ENCODE measurements around the gene DLGAP1. TPM values are rescaled to one million over a fixed set of nuclear protein-coding genes. Genes with fewer than 3 reads are reported as not detected.

The DLGAP1 gene
- total RNA-seq, 2 experiments from 2014 or later: 0.31 to 0.36 TPM

DNA sequence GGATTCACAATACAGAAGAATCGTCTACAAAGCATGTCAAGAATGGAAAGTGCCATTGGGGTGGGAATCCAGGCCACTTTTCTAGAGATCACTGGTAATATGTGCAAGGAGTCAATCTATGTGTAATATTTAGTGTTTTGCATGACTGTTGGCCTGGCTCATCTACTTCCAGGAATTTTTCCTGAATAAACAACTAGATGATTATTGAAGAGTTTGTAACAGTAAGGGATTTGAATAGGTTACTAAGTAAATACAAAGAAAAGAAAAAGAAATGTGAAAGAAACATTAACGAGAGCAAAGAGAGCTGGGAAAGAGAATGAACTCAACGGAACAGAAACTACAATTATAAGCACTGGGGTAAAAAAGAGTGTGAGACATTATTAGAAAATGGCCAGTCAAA, 599.1 kb downstream of the DLGAP1 start:
- Histone ChIP-seq H3K9me3 (ENCODE audit: control insufficient read depth in 1 of 2, insufficient read depth in 1 of 2, low read length in 2 of 2) (no peaks in the 10 kb centered on the region), H3K27ac (ENCODE audit: low read depth in 1 of 2, low read length in 2 of 2) (no peak overlapping the region), H3K4me1 (ENCODE audit: insufficient read depth, low read length) (no peaks in the 10 kb centered on the region), H3K36me3 (ENCODE audit: insufficient read depth, low read length) (no peaks in the 10 kb centered on the region), H3K27me3 (ENCODE audit: control insufficient read depth in 1 of 2, insufficient read depth in 2 of 2, low read length in 2 of 2) (no peaks in the 10 kb centered on the region), H3K4me3 (ENCODE audit: low read length) (no peak overlapping the region)
- no peaks in the 10 kb centered on the region for H3K27me3 Mint-ChIP-seq
- H3K36me3 Mint-ChIP-seq (ENCODE audit: low read depth): no peaks in the 10 kb centered on the region
- peaks cover 3% of the 10 kb centered on the region for H3K9me3 Mint-ChIP-seq
- no peak for DNase-seq
- ChIA-PET CTCF (no interaction called here), POLR2A (no interaction called here)
- H3K4me3 Mint-ChIP-seq: no peak overlapping the region
- intact Hi-C loops (cut with DNase I, micrococcal nuclease): no loop called here
- no peak overlapping the region for H3K27ac Mint-ChIP-seq
- no peak for ATAC-seq (ENCODE audit: poor library complexity)
- TF ChIP-seq CTCF (IDR thresholded peaks at IDR 0.05): no peak
- no peaks in the 10 kb centered on the region for H3K4me1 Mint-ChIP-seq (ENCODE audit: low read depth)

GRCh38 chr18:3852321-3852720, 602.8 kb downstream of the DLGAP1 start:
- CTCF ChIA-PET: no interaction called here

GRCh38 chr18:3851159-3851558, 603.9 kb downstream of the DLGAP1 start:
- Histone ChIP-seq H3K9me3 (ENCODE audit: control insufficient read depth in 1 of 2, insufficient read depth in 1 of 2, low read length in 2 of 2) (no peaks in the 10 kb centered on the region), H3K36me3 (ENCODE audit: insufficient read depth, low read length) (no peaks in the 10 kb centered on the region), H3K27me3 (ENCODE audit: control insufficient read depth in 1 of 2, insufficient read depth in 2 of 2, low read length in 2 of 2) (no peaks in the 10 kb centered on the region), H3K4me1 (ENCODE audit: insufficient read depth, low read length) (no peaks in the 10 kb centered on the region), H3K4me3 (ENCODE audit: low read length) (no peak overlapping the region), H3K27ac (ENCODE audit: low read depth in 1 of 2, low read length in 2 of 2) (no peak overlapping the region)
- ChIA-PET POLR2A (no interaction called here), CTCF (no interaction called here)
- H3K27me3 Mint-ChIP-seq: peaks cover 12% of the 10 kb centered on the region
- H3K4me1 Mint-ChIP-seq (ENCODE audit: low read depth): no peaks in the 10 kb centered on the region
- ATAC-seq (ENCODE audit: poor library complexity) (no peak), DNase-seq (no peak)
- no peak overlapping the region for H3K4me3 Mint-ChIP-seq
- peaks cover 3% of the 10 kb centered on the region for H3K9me3 Mint-ChIP-seq
- TF ChIP-seq CTCF (IDR thresholded peaks at IDR 0.05): no peak
- no peaks in the 10 kb centered on the region for H3K36me3 Mint-ChIP-seq (ENCODE audit: low read depth)
- intact Hi-C loops (cut with DNase I, micrococcal nuclease): no loop called here
- no peak overlapping the region for H3K27ac Mint-ChIP-seq

More at GRCh38 chr18:3852321-3852720, 602.8 kb downstream of the DLGAP1 start:
- Mint-ChIP-seq H3K4me1 (ENCODE audit: low read depth) (no peaks in the 10 kb centered on the region), H3K4me3 (no peak overlapping the region), H3K36me3 (ENCODE audit: low read depth) (no peaks in the 10 kb centered on the region), H3K27ac (no peak overlapping the region), H3K27me3 (peaks cover 9% of the 10 kb centered on the region), H3K9me3 (peaks cover 3% of the 10 kb centered on the region)
- Histone ChIP-seq H3K36me3 (ENCODE audit: insufficient read depth, low read length) (no peaks in the 10 kb centered on the region), H3K27ac (ENCODE audit: low read depth in 1 of 2, low read length in 2 of 2) (no peak overlapping the region), H3K4me3 (ENCODE audit: low read length) (no peak overlapping the region), H3K27me3 (ENCODE audit: control insufficient read depth in 1 of 2, insufficient read depth in 2 of 2, low read length in 2 of 2) (no peaks in the 10 kb centered on the region), H3K4me1 (ENCODE audit: insufficient read depth, low read length) (no peaks in the 10 kb centered on the region), H3K9me3 (ENCODE audit: control insufficient read depth in 1 of 2, insufficient read depth in 1 of 2, low read length in 2 of 2) (no peaks in the 10 kb centered on the region)
- ATAC-seq (ENCODE audit: poor library complexity): no peak
- no peak for DNase-seq
- POLR2A ChIA-PET: no interaction called here
- intact Hi-C loops (cut with DNase I, micrococcal nuclease): no loop called here
- no peak for TF ChIP-seq CTCF (IDR thresholded peaks at IDR 0.05)

All from CD4-positive, alpha-beta T cell (primary cell).